CD8-positive, alpha-beta memory T cell (primary cell): ENCODE data around the gene TRPM1. TPM values are rescaled to one million over a fixed set of nuclear protein-coding genes. Genes with fewer than 3 reads are reported as not detected.

Source experiments
- CTCF ChIA-PET: fragments of 350-600 bp; sonication (Branson Sonifier 250); formaldehyde crosslinking; loops from one replicate; lab custom pipeline; 2021; ENCODE audit warnings: antibody characterized with exemption; lab: Charles Lee
- POLR2A ChIA-PET: fragments of 350-600 bp; sonication (Branson Sonifier 250); formaldehyde crosslinking; loops from one replicate; lab custom pipeline; 2021; ENCODE audit warnings: antibody characterized with exemption; lab: Charles Lee
- DNase-seq, 5 donors: peaks; one replicate each; pipeline versions ENCODE4 v3.0.0 to v3.0.0-alpha.2; 2020 to 2022; ENCODE audit warnings: mixed read lengths in 1 of 5
- H3K27ac ChIP-seq: one replicate; pipeline ENCODE4 v1.7.0; 2013; ENCODE audit warnings: low read depth, mild to moderate bottlenecking, low read length, moderate library complexity
- H3K27me3 ChIP-seq: 2 replicates; pipeline ENCODE4 v1.7.0; 2013; ENCODE audit warnings: low read length, mild to moderate bottlenecking; ENCODE audit not compliant: insufficient read depth, poor library complexity, severe bottlenecking
- H3K36me3 ChIP-seq: 2 replicates; pipeline ENCODE4 v1.7.0; 2013; ENCODE audit warnings: mild to moderate bottlenecking, low read length, moderate library complexity; ENCODE audit not compliant: insufficient read depth
- H3K4me1 ChIP-seq: 2 replicates; pipeline ENCODE4 v1.7.0; 2013; ENCODE audit warnings: mild to moderate bottlenecking, low read length, moderate library complexity; ENCODE audit not compliant: insufficient read depth
- H3K4me3 ChIP-seq: 2 replicates; pipeline ENCODE4 v1.7.0; 2013; ENCODE audit warnings: mild to moderate bottlenecking, low read length
- H3K9me3 ChIP-seq: 2 replicates; pipeline ENCODE4 v1.7.0; 2013; ENCODE audit warnings: mild to moderate bottlenecking, low read length
- H3K27ac Mint-ChIP-seq, 8 donors: one replicate each; pipeline ENCODE4 v1.8.0; 2020 to 2021; ENCODE audit warnings: mixed read lengths in 8 of 8, mild to moderate bottlenecking in 6 of 8, inconsistent platforms in 3 of 8, moderate library complexity in 3 of 8
- H3K27me3 Mint-ChIP-seq, 2 donors: one replicate each; pipeline ENCODE4 v1.8.0; 2020 to 2021; ENCODE audit warnings: mixed read lengths in 2 of 2, mild to moderate bottlenecking in 1 of 2, moderate library complexity in 1 of 2
- H3K36me3 Mint-ChIP-seq, 3 donors: one replicate each; pipeline ENCODE4 v1.8.0; 2020 to 2021; ENCODE audit warnings: mixed read lengths in 3 of 3, inconsistent platforms in 1 of 3, mild to moderate bottlenecking in 1 of 3
- H3K4me1 Mint-ChIP-seq, 3 donors: one replicate each; pipeline ENCODE4 v1.8.0; 2020 to 2021; ENCODE audit warnings: mixed read lengths in 3 of 3, inconsistent platforms in 1 of 3, mild to moderate bottlenecking in 1 of 3
- H3K4me3 Mint-ChIP-seq, 7 donors: one replicate each; pipeline ENCODE4 v1.8.0; 2020 to 2021; ENCODE audit warnings: mixed read lengths in 7 of 7, mild to moderate bottlenecking in 6 of 7, moderate library complexity in 4 of 7, inconsistent platforms in 2 of 7
- H3K9me3 Mint-ChIP-seq, 5 donors: one replicate each; pipeline ENCODE4 v1.8.0; 2020 to 2022; ENCODE audit warnings: mixed read lengths in 5 of 5, mild to moderate bottlenecking in 3 of 5, moderate library complexity in 2 of 5, inconsistent platforms in 1 of 5
- polyA plus RNA-seq: library from polyadenylated mRNA; unstranded; fragments of 300-500 nt; fragmentation: Illumina TruSeq; gene quantifications from one replicate; pipeline ENCODE4 v1.2.3, GENCODE V29; 2021
- total RNA-seq, 2 experiments: library from RNA; stranded (reverse); gene quantifications; one replicate each; pipeline ENCODE4 v1.2.3, GENCODE V29; 2021

The TRPM1 gene
- total and polyA plus RNA-seq, 3 experiments from 2014 or later, result 0.03 TPM; not detected in 2

- ChIA-PET CTCF (interaction anchor here (1.4 to 1.9 kb wide), 2 partner anchors 16 to 17 kb away, joined by 5 to 6 read pairs; no protein-coding TSS in a partner anchor), POLR2A (no interaction called here)
- H3K27me3 Mint-ChIP-seq, result peaks cover 0 to 3% of the 10 kb centered on the region in 2 donors
- Histone ChIP-seq H3K27me3 (no peaks in the 10 kb centered on the region), H3K36me3 (no peaks in the 10 kb centered on the region), H3K9me3 (no peaks in the 10 kb centered on the region), H3K27ac (no peak overlapping the region), H3K4me1 (no peaks in the 10 kb centered on the region), H3K4me3 (no peak overlapping the region)
- no peak overlapping the region for H3K4me3 Mint-ChIP-seq
- peaks cover 0 to 6% (median 0%) of the 10 kb centered on the region in 3 donors for H3K4me1 Mint-ChIP-seq
- no peak for DNase-seq
- no peak overlapping the region for H3K27ac Mint-ChIP-seq
- no peaks in the 10 kb centered on the region for H3K36me3 Mint-ChIP-seq
- no peaks in the 10 kb centered on the region for H3K9me3 Mint-ChIP-seq
Measured at GRCh38 chr15:31145271-31145911, 43.9 kb upstream of the TRPM1 start.

GRCh38 chr15:31141792-31142191, 40.3 kb upstream of the TRPM1 start:
- Mint-ChIP-seq H3K9me3 (no peaks in the 10 kb centered on the region), H3K27ac (no peak overlapping the region), H3K4me1 (no peaks in the 10 kb centered on the region), H3K27me3 (no peaks in the 10 kb centered on the region), H3K4me3 (no peak overlapping the region), H3K36me3 (no peaks in the 10 kb centered on the region)
- ChIA-PET CTCF (no interaction called here), POLR2A (no interaction called here)
- Histone ChIP-seq H3K4me3 (no peak overlapping the region), H3K4me1 (no peaks in the 10 kb centered on the region), H3K9me3 (no peaks in the 10 kb centered on the region), H3K27ac (no peak overlapping the region), H3K36me3 (no peaks in the 10 kb centered on the region), H3K27me3 (no peaks in the 10 kb centered on the region)
- DNase-seq, result no peak

GRCh38 chr15:31136607-31137328, 35.2 kb upstream of the TRPM1 start:
- peak overlapping the region in 1 of 8 donors; percentile 52 for H3K27ac Mint-ChIP-seq
- H3K36me3 ChIP-seq, result no peaks in the 10 kb centered on the region
- no peaks in the 10 kb centered on the region for H3K4me1 Mint-ChIP-seq
- H3K9me3 ChIP-seq, result no peaks in the 10 kb centered on the region
- no peak for DNase-seq
- POLR2A ChIA-PET, result no interaction called here
- H3K4me3 Mint-ChIP-seq, result no peak overlapping the region
- no peaks in the 10 kb centered on the region for H3K4me1 ChIP-seq
- H3K27ac ChIP-seq, result no peak overlapping the region
- H3K36me3 Mint-ChIP-seq, result no peaks in the 10 kb centered on the region
- H3K27me3 Mint-ChIP-seq, result peaks cover 0 to 6% of the 10 kb centered on the region in 2 donors
- H3K27me3 ChIP-seq, result no peaks in the 10 kb centered on the region
- H3K9me3 Mint-ChIP-seq, result no peaks in the 10 kb centered on the region
- no peak overlapping the region for H3K4me3 ChIP-seq
- CTCF ChIA-PET, result no interaction called here

- DNase-seq, result no peak
- Mint-ChIP-seq H3K4me1 (peaks cover 0 to 5% (median 4%) of the 10 kb centered on the region in 3 donors), H3K36me3 (no peaks in the 10 kb centered on the region), H3K27ac (no peak overlapping the region), H3K4me3 (no peak overlapping the region), H3K27me3 (peaks cover 0 to 6% of the 10 kb centered on the region in 2 donors), H3K9me3 (no peaks in the 10 kb centered on the region)
- Histone ChIP-seq H3K27ac (no peak overlapping the region), H3K4me3 (no peak overlapping the region), H3K36me3 (no peaks in the 10 kb centered on the region), H3K9me3 (no peaks in the 10 kb centered on the region), H3K4me1 (no peaks in the 10 kb centered on the region), H3K27me3 (no peaks in the 10 kb centered on the region)
- ChIA-PET POLR2A (no interaction called here), CTCF (no interaction called here)
Measured at GRCh38 chr15:31136016-31136415, 34.5 kb upstream of the TRPM1 start.

GRCh38 chr15:31135523-31135922, 34.0 kb upstream of the TRPM1 start:
- Histone ChIP-seq H3K27me3 (no peaks in the 10 kb centered on the region), H3K27ac (no peak overlapping the region), H3K4me3 (no peak overlapping the region), H3K4me1 (no peaks in the 10 kb centered on the region), H3K36me3 (no peaks in the 10 kb centered on the region), H3K9me3 (no peaks in the 10 kb centered on the region)
- Mint-ChIP-seq H3K4me1 (peaks cover 0 to 8% (median 4%) of the 10 kb centered on the region in 3 donors), H3K9me3 (no peaks in the 10 kb centered on the region), H3K36me3 (no peaks in the 10 kb centered on the region), H3K27me3 (peaks cover 0 to 6% of the 10 kb centered on the region in 2 donors), H3K27ac (no peak overlapping the region), H3K4me3 (no peak overlapping the region)
- CTCF ChIA-PET, result no interaction called here
- DNase-seq, result no peak
- POLR2A ChIA-PET, result no interaction called here

- no peaks in the 10 kb centered on the region for H3K9me3 Mint-ChIP-seq
- H3K27me3 ChIP-seq, result no peaks in the 10 kb centered on the region
- no peaks in the 10 kb centered on the region for H3K9me3 ChIP-seq
- no peak overlapping the region for H3K4me3 Mint-ChIP-seq
- H3K27ac ChIP-seq, result no peak overlapping the region
- H3K36me3 ChIP-seq, result no peaks in the 10 kb centered on the region
- H3K36me3 Mint-ChIP-seq, result no peaks in the 10 kb centered on the region
- CTCF ChIA-PET, result no interaction called here
- H3K4me3 ChIP-seq, result no peak overlapping the region
- POLR2A ChIA-PET, result no interaction called here
- DNase-seq, result no peak
- no peaks in the 10 kb centered on the region for H3K4me1 ChIP-seq
- H3K4me1 Mint-ChIP-seq, result peaks cover 3 to 13% (median 8%) of the 10 kb centered on the region in 3 donors
- H3K27ac Mint-ChIP-seq, result no peak overlapping the region
- H3K27me3 Mint-ChIP-seq, result peaks cover 0 to 6% of the 10 kb centered on the region in 2 donors
Measured at GRCh38 chr15:31133890-31134289, 32.4 kb upstream of the TRPM1 start.

GRCh38 chr15:31131853-31132375, 30.4 kb upstream of the TRPM1 start:
- H3K27ac Mint-ChIP-seq, result no peak overlapping the region
- Histone ChIP-seq H3K36me3 (no peaks in the 10 kb centered on the region), H3K4me3 (no peak overlapping the region), H3K27ac (no peak overlapping the region), H3K4me1 (no peaks in the 10 kb centered on the region), H3K9me3 (no peaks in the 10 kb centered on the region), H3K27me3 (no peaks in the 10 kb centered on the region)
- POLR2A ChIA-PET, result no interaction called here
- no peak for DNase-seq
- peaks cover 3 to 13% (median 8%) of the 10 kb centered on the region in 3 donors for H3K4me1 Mint-ChIP-seq
- no peaks in the 10 kb centered on the region for H3K9me3 Mint-ChIP-seq
- peaks cover 4 to 6% of the 10 kb centered on the region in 2 donors for H3K27me3 Mint-ChIP-seq
- no peak overlapping the region for H3K4me3 Mint-ChIP-seq
- CTCF ChIA-PET, result interaction anchor here (1.5 kb wide), 1 partner anchor 11 kb away, joined by 5 read pairs; no protein-coding TSS in a partner anchor
- H3K36me3 Mint-ChIP-seq, result no peaks in the 10 kb centered on the region
